ENCODE measurements around the gene ABR. TPM values are rescaled to one million over a fixed set of nuclear protein-coding genes. Genes with fewer than 3 reads are reported as not detected.

Gene ABR
- polyA plus RNA-seq, 2 of the 4 experiments (the other 2 are of a cell fraction): 70.9 to 73.8 TPM

- POLR2A ChIA-PET: no interaction called here
- DNase-seq (ENCODE audit: low read depth in 1 of 2, low spot score in 1 of 2) (no peak), FAIRE-seq (no peak), ATAC-seq (no peak)
- WGBS (ENCODE audit: missing lambda C conversion rate): 67% methylated on average over 4 of the region's 4 CpGs
- Histone ChIP-seq H3K27ac (no peak overlapping the region), H3K4me3 (no peak overlapping the region), H3K9me3 (no peaks in the 10 kb centered on the region), H3K4me2 (no peak overlapping the region), H3K4me1 (no peaks in the 10 kb centered on the region)
- no peak for TF ChIP-seq FOXS1 (CRISPR knock-in tag; IDR thresholded peaks at IDR 0.05)
- CTCF ChIA-PET: interaction anchor here (2.2 to 6.0 kb wide), 3 partner anchors 17 to 47 kb away, joined by 10 to 60 read pairs (median 10); no protein-coding TSS in a partner anchor
These were observed 9.9 kb downstream of the ABR start for GRCh38 chr17:1169929-1170312.

GRCh38 chr17:1169221-1169928 lies 10.4 kb downstream of the ABR start:
- no peak for FAIRE-seq
- no peak for ATAC-seq
- no peak for TF ChIP-seq CHD4 (IDR thresholded peaks at IDR 0.05; ENCODE audit: borderline replicate concordance)
- no peak for TF ChIP-seq HDAC2 (IDR thresholded peaks at IDR 0.05)
- TF ChIP-seq, protein P1, sequence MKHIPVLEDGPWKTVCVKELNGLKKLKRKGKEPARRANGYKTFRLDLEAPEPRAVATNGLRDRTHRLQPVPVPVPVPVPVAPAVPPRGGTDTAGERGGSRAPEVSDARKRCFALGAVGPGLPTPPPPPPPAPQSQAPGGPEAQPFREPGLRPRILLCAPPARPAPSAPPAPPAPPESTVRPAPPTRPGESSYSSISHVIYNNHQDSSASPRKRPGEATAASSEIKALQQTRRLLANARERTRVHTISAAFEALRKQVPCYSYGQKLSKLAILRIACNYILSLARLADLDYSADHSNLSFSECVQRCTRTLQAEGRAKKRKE (CRISPR knock-in tag; IDR thresholded peaks at IDR 0.05; ENCODE audit: low read depth): no peak
- no peak for TF ChIP-seq SMC3 (IDR thresholded peaks at IDR 0.05)
- TF ChIP-seq RFX5 (IDR thresholded peaks at IDR 0.05): no peak
- no peak for TF ChIP-seq RARB (CRISPR knock-in tag; IDR thresholded peaks at IDR 0.05)
- TF ChIP-seq FOSB (CRISPR knock-in tag; IDR thresholded peaks at IDR 0.05): no peak
- no peak for TF ChIP-seq HOXB5 (CRISPR knock-in tag; IDR thresholded peaks at IDR 0.05)
- TF ChIP-seq HMGXB4 (CRISPR knock-in tag; IDR thresholded peaks at IDR 0.05; ENCODE audit: borderline replicate concordance): no peak
- no peak for TF ChIP-seq FOXS1 (CRISPR knock-in tag; IDR thresholded peaks at IDR 0.05)
- TF ChIP-seq GATA3 (IDR thresholded peaks at IDR 0.05; ENCODE audit: borderline replicate concordance): no peak
- no peak for TF ChIP-seq TFCP2L1 (CRISPR knock-in tag; IDR thresholded peaks at IDR 0.05)
- no peak for TF ChIP-seq MAZ (IDR thresholded peaks at IDR 0.05; ENCODE audit: borderline replicate concordance, low read depth, low read length)
- TF ChIP-seq, protein P2, sequence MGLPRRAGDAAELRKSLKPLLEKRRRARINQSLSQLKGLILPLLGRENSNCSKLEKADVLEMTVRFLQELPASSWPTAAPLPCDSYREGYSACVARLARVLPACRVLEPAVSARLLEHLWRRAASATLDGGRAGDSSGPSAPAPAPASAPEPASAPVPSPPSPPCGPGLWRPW (IDR thresholded peaks at IDR 0.05): no peak
- no peak for TF ChIP-seq POLR2AphosphoS2 (conservative IDR thresholded peaks at IDR 0.05; ENCODE audit: low read length)
- no peak for TF ChIP-seq KDM5A (IDR thresholded peaks at IDR 0.05)
- no peak for TF ChIP-seq MAFK (IDR thresholded peaks at IDR 0.05; ENCODE audit: partially characterized antibody)
- no peak for TF ChIP-seq CBX8 (IDR thresholded peaks at IDR 0.05)
- no peak for TF ChIP-seq ZNF302 (CRISPR knock-in tag; IDR thresholded peaks at IDR 0.05)
- H3K4me3 ChIP-seq: no peak overlapping the region
- no peak for DNase-seq (ENCODE audit: low read depth in 1 of 2, low spot score in 1 of 2)
- H3K4me1 ChIP-seq: no peaks in the 10 kb centered on the region
- ChIA-PET POLR2A (no interaction called here), CTCF (interaction anchor here (0.6 to 6.0 kb wide), 5 partner anchors 10 to 47 kb away, joined by 3 to 60 read pairs (median 10); no protein-coding TSS in a partner anchor)
- H3K9me3 ChIP-seq: no peaks in the 10 kb centered on the region
- H3K27ac ChIP-seq: no peak overlapping the region
- 81% methylated on average over 22 of the region's 22 CpGs for WGBS (ENCODE audit: missing lambda C conversion rate)
- no peak overlapping the region for H3K4me2 ChIP-seq

DNA sequence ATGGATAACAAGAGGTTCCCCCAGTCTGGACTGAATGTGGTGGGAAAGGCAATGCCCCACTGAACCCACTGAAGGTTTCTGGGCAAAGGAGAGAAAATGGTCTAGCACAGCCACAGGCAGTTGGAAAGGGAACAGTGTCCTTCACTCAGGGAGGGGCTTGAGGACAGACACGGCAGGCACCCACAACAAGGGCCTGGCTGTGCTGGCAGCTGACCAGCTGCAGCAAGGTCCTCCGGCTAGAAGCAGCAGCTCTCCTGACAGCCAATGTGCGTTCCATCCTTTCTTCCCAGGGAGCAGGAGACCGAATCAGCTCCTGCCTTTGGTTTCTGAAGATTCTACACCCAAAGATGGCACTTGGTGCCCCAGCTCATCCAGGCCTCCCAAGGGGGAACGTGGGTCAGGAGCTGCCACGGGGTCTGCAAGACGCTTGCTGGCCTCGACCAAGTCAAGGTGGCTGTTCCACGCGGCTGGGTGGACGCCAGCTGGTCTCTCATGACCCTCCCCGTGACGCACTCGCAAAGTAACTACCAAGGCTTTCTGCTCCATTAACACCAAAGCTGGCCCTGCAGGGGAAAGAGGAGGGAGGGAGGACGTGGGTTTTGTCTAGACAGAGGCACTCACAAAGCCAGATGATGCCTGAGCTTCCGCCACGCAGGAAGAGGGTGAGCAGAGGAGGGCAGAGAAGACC lies 11.1 kb downstream of the ABR start:
- 75% methylated on average over 12 of the region's 17 CpGs for WGBS (ENCODE audit: missing lambda C conversion rate)
- FAIRE-seq (no peak), DNase-seq (ENCODE audit: low read depth in 1 of 2, low spot score in 1 of 2) (no peak), ATAC-seq (no peak)
- CTCF ChIA-PET: interaction anchor here (0.6 to 6.0 kb wide), 6 partner anchors 10 to 110 kb away, joined by 3 to 60 read pairs (median 7); no protein-coding TSS in a partner anchor
- H3K4me3 ChIP-seq: no peak overlapping the region
- POLR2A ChIA-PET: no interaction called here
- H3K4me1 ChIP-seq: no peaks in the 10 kb centered on the region
- no peaks in the 10 kb centered on the region for H3K9me3 ChIP-seq
- no peak overlapping the region for H3K27ac ChIP-seq
- no peak overlapping the region for H3K4me2 ChIP-seq
- TF ChIP-seq, protein P3, sequence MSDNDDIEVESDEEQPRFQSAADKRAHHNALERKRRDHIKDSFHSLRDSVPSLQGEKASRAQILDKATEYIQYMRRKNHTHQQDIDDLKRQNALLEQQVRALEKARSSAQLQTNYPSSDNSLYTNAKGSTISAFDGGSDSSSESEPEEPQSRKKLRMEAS (IDR thresholded peaks at IDR 0.05): no peak
- no peak for TF ChIP-seq PBX3 (IDR thresholded peaks at IDR 0.05)
- no peak for TF ChIP-seq RFX5 (IDR thresholded peaks at IDR 0.05)
- no peak for TF ChIP-seq ZC3H11A (IDR thresholded peaks at IDR 0.05)
- no peak for TF ChIP-seq EHF (CRISPR knock-in tag; IDR thresholded peaks at IDR 0.05)
- TF ChIP-seq, protein P4, sequence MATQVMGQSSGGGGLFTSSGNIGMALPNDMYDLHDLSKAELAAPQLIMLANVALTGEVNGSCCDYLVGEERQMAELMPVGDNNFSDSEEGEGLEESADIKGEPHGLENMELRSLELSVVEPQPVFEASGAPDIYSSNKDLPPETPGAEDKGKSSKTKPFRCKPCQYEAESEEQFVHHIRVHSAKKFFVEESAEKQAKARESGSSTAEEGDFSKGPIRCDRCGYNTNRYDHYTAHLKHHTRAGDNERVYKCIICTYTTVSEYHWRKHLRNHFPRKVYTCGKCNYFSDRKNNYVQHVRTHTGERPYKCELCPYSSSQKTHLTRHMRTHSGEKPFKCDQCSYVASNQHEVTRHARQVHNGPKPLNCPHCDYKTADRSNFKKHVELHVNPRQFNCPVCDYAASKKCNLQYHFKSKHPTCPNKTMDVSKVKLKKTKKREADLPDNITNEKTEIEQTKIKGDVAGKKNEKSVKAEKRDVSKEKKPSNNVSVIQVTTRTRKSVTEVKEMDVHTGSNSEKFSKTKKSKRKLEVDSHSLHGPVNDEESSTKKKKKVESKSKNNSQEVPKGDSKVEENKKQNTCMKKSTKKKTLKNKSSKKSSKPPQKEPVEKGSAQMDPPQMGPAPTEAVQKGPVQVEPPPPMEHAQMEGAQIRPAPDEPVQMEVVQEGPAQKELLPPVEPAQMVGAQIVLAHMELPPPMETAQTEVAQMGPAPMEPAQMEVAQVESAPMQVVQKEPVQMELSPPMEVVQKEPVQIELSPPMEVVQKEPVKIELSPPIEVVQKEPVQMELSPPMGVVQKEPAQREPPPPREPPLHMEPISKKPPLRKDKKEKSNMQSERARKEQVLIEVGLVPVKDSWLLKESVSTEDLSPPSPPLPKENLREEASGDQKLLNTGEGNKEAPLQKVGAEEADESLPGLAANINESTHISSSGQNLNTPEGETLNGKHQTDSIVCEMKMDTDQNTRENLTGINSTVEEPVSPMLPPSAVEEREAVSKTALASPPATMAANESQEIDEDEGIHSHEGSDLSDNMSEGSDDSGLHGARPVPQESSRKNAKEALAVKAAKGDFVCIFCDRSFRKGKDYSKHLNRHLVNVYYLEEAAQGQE (IDR thresholded peaks at IDR 0.05): no peak
- no peak for TF ChIP-seq PHF8 (IDR thresholded peaks at IDR 0.05; ENCODE audit: borderline replicate concordance, low read depth)
